WERI-Rb-1 (cell line): Measurements from ENCODE around the gene SHC2.

ENCODE experiments used
- DNase-seq: peaks from one replicate; pipeline ENCODE4 v3.0.0-alpha.2; 2020
- H3K27ac ChIP-seq: fragments of 250-450 bp; sonication (Bioruptor Pico); 2 replicates; pipeline ENCODE4 v1.5.1; 2020; ENCODE audit warnings: mild to moderate bottlenecking, moderate library complexity
- H3K27me3 ChIP-seq: fragments of 250-450 bp; sonication (Bioruptor Pico); 2 replicates; pipeline ENCODE4 v1.5.1; 2021; ENCODE audit warnings: mild to moderate bottlenecking, low read depth, moderate library complexity; ENCODE audit not compliant: insufficient read depth, severe bottlenecking
- H3K36me3 ChIP-seq: fragments of 250-450 bp; sonication (Bioruptor Pico); 2 replicates; pipeline ENCODE4 v1.5.1; 2020; ENCODE audit warnings: mild to moderate bottlenecking, moderate library complexity
- H3K4me3 ChIP-seq: 2 replicates; pipeline ENCODE4 v1.5.1; 2011; ENCODE audit warnings: low read depth, mild to moderate bottlenecking, control low read depth, low read length
- H3K9me3 ChIP-seq: fragments of 250-450 bp; sonication (Bioruptor Pico); 2 replicates; pipeline ENCODE4 v1.5.1; 2021; ENCODE audit warnings: mild to moderate bottlenecking, moderate library complexity; ENCODE audit not compliant: severe bottlenecking
- CTCF ChIP-seq: IDR thresholded peaks from 2 replicates; pipeline ENCODE4 v1.5.1; 2011; ENCODE audit warnings: low read depth, mild to moderate bottlenecking, control low read depth, inconsistent platforms, low read length

Gene SHC2

DNA sequence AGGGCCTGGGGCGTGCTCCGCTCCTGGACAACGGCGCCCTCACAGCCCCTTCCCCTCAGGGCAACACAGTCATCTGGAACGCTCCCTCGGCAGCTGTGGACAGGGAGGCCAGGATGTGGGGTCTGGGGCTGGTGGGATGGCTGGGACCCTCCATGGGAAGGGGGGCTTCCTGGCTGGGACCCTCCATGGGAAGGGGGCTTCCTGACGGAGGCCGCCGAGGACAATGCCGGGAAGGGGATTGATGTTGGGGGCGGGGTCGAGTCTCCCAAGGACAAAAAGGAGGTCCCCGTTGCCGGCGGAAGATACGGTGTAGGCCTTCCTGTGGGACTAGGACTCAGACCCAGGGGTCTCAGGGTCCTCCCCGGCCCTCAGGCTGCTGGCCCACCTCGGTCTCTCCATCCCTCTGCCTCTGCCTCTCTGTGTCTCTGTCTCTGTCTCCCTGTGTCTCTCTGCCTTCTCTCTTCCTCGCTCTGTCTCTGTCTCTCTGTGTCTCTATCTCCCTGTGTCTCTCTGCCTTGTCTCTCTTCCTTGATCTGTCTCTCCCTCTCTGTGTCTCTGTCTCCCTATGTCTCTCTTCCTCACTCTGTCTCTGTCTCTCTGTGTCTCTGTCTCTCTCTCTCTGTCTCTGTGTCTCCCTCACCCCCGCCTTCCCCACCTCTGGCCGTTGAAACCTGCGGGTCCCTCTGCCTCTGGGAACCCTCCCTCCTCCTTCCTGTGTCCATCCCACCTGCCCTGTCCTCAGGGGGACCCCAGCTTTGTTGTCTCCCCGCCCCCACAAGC, 32.7 kb upstream of the SHC2 start:
- H3K4me3 ChIP-seq: no peak overlapping the region
- H3K27ac ChIP-seq: no peak overlapping the region
- no peak for TF ChIP-seq CTCF
- H3K27me3 ChIP-seq: peaks cover 10% of the 10 kb centered on the region
- peaks cover 6% of the 10 kb centered on the region for H3K9me3 ChIP-seq
- no peak for DNase-seq
- peaks cover 2% of the 10 kb centered on the region; the same call in 1 of the 2 replicates for H3K36me3 ChIP-seq

DNA sequence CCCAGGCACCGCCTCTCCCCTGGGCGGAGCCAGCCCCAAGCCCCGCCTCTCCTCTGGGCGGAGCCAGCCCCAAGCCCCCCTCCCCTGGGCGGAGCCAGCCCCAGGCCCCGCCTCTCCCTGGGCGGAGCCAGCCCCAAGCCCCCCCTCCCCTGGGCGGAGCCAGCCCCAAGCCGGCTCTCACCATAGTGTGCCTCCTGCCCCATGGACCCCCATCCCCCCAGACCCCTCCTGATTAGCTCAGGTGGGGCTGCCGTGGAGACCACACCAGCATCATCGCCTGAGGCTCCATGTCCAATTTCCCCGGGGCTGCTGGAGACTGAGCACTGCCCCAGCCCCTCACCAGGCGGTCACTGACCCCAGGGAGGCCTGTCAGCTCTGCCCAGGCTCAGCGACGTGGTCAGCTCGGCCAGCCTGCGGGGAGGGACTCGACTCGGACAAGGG, 31.3 kb upstream of the SHC2 start:
- no peak for TF ChIP-seq CTCF
- Histone ChIP-seq H3K27me3 (no peaks in the 10 kb centered on the region), H3K9me3 (peaks cover 6% of the 10 kb centered on the region), H3K27ac (no peak overlapping the region), H3K36me3 (peaks cover 3% of the 10 kb centered on the region; the same call in 1 of the 2 replicates), H3K4me3 (no peak overlapping the region)
- DNase-seq: no peak

DNA sequence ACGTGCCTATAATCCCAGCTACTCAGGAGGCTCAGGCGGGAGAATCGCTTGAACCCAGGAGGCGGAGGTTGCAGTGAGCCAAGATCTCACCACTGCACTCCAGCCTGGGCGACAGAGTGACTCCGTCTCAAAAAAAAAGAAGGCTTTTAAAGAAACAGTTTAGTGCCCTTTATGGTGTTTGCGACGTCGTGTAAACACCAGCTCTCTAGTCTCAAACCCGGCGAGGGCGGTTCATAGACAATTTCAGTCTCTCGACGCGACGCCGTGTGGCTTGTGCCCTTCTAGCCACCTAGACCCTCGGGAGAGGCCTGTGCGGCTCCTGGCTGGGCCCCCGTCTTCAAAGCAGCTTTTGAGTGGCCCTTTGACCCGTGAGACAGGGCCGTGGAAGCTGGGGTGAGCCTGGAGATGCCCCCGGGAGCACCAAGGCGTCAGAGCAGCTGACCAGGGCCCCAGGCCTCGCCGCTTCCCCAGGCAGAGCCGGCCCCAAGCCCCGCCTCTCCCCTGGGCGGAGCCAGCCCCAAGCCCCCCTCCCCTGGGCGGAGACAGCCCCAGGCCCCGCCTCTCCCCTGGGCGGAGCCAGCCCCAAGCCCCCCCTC, 30.4 kb upstream of the SHC2 start:
- peaks cover 3% of the 10 kb centered on the region; the same call in 1 of the 2 replicates for H3K36me3 ChIP-seq
- DNase-seq: no peak
- no peak overlapping the region for H3K27ac ChIP-seq
- TF ChIP-seq CTCF: no peak
- no peak overlapping the region for H3K4me3 ChIP-seq
- peaks cover 6% of the 10 kb centered on the region for H3K9me3 ChIP-seq
- peaks cover under 1% of the 10 kb centered on the region for H3K27me3 ChIP-seq

DNA sequence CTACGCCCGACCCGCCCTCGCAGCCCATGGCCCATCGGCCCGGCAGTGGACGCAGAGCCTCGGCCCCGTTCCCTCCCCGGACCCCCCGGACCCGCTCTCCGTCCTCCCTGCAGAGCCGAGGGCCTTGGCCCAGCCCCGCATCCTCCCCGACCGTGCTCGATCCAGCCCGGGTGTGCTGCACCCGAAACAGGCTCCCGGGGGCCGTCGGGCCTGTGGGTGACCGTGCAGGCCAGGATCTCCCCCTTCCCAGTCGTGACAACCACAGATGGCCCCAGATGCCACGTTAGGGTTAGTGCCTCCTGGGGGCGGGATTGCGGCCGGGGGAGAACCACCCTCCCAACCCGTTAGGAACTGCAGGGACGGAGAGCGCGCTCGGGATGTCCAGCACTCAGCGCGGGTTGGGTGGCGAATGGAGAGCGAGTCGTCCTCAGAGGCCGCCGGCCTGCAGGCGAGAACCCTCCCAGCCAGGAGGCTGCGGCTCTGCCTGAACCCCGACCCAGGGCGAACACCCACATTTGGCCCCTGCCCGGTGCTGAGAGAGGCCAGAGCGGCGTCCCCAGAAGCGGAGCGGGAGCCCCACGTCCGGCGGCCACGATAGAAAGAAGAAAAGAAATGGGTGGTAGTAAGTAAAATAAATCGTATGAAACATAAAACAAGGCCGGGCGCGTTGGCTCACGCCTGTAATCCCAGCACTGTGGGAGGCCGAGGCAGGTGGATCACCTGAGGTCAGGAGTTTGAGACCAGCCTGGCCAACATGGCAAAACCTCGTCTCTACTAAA, 28.8 kb upstream of the SHC2 start:
- peaks cover 6% of the 10 kb centered on the region for H3K9me3 ChIP-seq
- no peak for DNase-seq

More for the DNA sequence above, 28.8 kb upstream of the SHC2 start:
- Histone ChIP-seq H3K27ac (peak overlapping the region; percentile 96), H3K4me3 (peak overlapping the region; percentile 91), H3K36me3 (peaks cover 3% of the 10 kb centered on the region; the same call in 1 of the 2 replicates), H3K27me3 (peaks cover 3% of the 10 kb centered on the region)
- no peak for TF ChIP-seq CTCF
